GM12874 (cell line): ENCODE measurements around the gene LRG1.

Source experiments
- TF ChIP-seq, protein P1 (sequence below): IDR thresholded peaks from 2 replicates; pipeline ENCODE4 v1.5.1; 2011; ENCODE audit warnings: low read depth, mild to moderate bottlenecking, control low read depth, low read length, moderate library complexity; ENCODE audit not compliant: insufficient read depth

The LRG1 gene

DNA sequence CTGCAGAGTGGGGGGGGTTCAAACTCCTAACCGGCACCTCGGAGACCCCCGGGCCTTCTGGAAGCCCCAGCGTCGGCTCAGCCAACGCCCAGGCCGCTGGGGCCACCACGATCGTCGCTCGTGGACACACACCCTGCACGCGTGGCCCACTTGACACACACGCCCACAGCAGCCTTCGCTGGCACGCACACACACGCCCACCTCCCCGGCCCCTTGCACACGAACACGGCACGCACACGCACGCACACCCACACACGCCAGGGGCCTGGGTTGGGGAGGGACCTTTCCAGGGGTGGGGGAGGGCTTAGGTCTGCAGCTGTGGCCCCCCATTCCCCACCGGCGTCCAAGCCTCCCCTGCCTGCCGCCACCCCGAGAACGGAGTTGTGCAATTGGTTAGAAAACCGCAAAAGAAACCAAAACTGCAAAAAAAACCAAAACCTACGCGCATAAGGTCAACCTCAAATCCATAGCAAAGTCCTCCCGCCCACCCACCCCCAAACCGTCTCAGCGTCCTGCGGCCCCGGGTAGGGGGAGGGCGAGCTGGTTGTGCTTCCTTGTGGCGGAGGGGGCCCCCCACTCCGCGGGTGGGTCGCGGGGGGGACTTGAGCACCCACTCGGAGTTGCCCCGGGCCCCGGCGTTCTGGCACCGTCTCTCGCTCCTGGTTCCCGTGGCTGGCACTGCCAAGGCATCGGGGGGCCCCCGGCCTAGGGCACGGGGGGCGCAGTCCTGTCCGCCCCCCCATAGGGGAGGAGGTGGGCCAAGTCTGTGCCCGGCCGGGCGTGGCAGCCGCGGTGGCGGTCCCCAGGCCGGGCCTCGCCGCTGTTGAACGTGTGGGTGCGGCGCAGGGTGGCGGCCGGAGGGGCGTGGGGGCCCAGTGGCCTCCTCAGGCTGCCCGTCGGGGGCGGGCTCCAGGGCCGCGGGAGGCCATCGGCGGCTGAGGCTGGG, 3.3 kb upstream of the LRG1 start:
- TF ChIP-seq, protein P1, sequence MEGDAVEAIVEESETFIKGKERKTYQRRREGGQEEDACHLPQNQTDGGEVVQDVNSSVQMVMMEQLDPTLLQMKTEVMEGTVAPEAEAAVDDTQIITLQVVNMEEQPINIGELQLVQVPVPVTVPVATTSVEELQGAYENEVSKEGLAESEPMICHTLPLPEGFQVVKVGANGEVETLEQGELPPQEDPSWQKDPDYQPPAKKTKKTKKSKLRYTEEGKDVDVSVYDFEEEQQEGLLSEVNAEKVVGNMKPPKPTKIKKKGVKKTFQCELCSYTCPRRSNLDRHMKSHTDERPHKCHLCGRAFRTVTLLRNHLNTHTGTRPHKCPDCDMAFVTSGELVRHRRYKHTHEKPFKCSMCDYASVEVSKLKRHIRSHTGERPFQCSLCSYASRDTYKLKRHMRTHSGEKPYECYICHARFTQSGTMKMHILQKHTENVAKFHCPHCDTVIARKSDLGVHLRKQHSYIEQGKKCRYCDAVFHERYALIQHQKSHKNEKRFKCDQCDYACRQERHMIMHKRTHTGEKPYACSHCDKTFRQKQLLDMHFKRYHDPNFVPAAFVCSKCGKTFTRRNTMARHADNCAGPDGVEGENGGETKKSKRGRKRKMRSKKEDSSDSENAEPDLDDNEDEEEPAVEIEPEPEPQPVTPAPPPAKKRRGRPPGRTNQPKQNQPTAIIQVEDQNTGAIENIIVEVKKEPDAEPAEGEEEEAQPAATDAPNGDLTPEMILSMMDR, result no peak

DNA sequence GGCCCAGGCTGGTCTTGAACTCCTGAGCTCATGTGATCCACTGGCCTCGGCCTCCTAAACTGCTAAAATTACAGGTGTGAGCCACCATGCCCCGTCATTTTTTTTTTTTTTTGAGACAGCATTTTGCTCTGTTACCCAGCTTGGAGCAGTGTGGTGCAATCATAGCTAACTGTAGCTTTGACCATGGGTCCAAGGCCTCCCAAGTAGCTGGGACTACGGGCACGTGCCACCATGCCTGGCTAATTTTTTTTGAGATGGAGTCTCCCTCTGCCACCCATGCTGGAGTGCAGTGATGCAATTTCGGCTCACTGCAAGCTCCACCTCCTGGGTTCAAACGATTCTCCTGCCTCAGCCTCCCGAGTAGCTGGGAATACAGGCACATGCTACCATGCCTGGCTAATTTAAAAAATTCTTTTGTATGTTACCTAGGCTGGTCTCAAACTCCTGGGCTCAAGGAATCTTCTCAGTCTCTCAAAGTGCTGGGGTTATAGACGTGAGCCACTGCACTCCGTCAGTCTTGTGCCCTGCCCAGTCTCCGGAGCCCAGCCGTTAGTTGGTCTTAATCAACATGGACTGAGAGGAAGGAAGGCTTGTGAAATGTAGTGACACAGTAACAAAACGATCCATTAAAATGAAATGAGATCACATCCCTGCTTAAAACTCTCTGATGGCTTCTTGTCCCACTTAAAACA, 1.4 kb upstream of the LRG1 start:
- TF ChIP-seq, protein P1, result no peak

GRCh38 chr19:4539169-4539692, 605 bp downstream of the LRG1 start:
- TF ChIP-seq, protein P1, result no peak

GRCh38 chr19:4538601-4538954, 1.3 kb downstream of the LRG1 start:
- TF ChIP-seq, protein P1, result no peak

GRCh38 chr19:4537953-4538600, 1.8 kb downstream of the LRG1 start:
- TF ChIP-seq, protein P1, result no peak

DNA sequence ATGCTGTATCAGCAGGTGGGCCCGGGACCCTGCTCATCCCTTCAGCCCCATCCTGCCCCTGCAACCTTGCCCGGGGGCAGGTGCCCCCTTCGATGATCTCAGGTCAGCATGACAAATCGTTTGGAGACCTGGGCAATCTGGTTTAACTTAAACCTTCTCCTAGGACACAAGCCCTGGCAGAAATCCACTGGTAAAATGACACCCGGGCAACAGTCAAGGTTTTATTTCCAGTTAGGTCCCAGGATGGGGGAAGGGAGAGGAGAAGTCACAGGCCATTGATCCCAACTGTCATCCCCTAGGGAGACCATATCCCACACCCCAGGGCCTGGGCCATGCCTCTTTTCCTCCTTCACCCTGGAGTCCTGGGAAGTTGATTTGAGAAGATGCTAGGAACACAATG, 3.0 kb downstream of the LRG1 start:
- TF ChIP-seq, protein P1, result no peak
